ENCODE data around the gene SARDH. TPM values are rescaled to one million over a fixed set of nuclear protein-coding genes. Genes with fewer than 3 reads are reported as not detected.

The SARDH gene
- total and polyA plus RNA-seq, 8 donors: 8.9 to 43.3 (median 20.5) TPM

DNA sequence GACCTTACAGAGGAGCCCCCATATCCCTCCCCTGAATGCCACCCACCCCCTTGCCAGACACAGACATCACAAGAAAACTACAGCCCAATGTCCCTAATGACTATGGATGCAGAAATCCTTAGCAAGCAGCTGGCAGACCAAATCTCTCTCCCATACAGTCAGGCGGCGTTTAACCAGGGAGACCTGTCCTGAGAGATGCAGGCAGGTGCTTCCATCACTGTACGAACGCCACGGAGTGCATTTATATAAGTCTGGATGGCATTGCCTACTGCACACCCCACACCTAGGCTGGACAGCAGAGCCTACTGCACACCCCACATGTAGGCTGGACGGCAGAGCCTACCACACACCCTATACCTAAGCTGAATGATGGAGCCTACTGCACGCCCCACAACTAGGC, 34.4 kb upstream of the SARDH start:
- H3K9me3 ChIP-seq: no peaks in the 10 kb centered on the region

GRCh38 chr9:133771486-133772482, 33.6 kb upstream of the SARDH start:
- FAIRE-seq (no peak), DNase-seq (peak; percentile 10 to 80 (median 41)), ATAC-seq (no peak)
- H3K27ac ChIP-seq: peak overlapping the region in 2 of 4 donors; percentile 8 to 58
- H3K27me3 ChIP-seq: no peaks in the 10 kb centered on the region
- H3K4me1 ChIP-seq: no peaks in the 10 kb centered on the region
- 38 to 51% methylated on average over 26 of the region's 26 CpGs for whole genome bisulfite sequencing, 2 donors
- intact Hi-C loops (cut with DNase I): no loop called here
- H3K4me3 ChIP-seq: peak overlapping the region in 2 of 4 donors; percentile 33 to 48
- H3K36me3 ChIP-seq: peaks cover 3 to 41% (median 25%) of the 10 kb centered on the region in 3 donors
- H3K9me3 ChIP-seq: no peaks in the 10 kb centered on the region
- no peak for TF ChIP-seq CTCF (IDR thresholded peaks at IDR 0.05)

More for the DNA sequence above, 34.4 kb upstream of the SARDH start:
- 56 to 67% methylated on average over 6 to 7 of the region's 7 CpGs for WGBS, 2 donors
- ATAC-seq: no peak
- Histone ChIP-seq H3K4me3 (no peak overlapping the region), H3K27me3 (no peaks in the 10 kb centered on the region), H3K36me3 (peaks cover under 1 to 42% (median 29%) of the 10 kb centered on the region in 3 donors), H3K27ac (no peak overlapping the region), H3K4me1 (no peaks in the 10 kb centered on the region)
- DNase-seq: peak in 2 of 6 donors; percentile 17 to 41
- intact Hi-C loops (cut with DNase I): no loop called here
- TF ChIP-seq CTCF (IDR thresholded peaks at IDR 0.05): no peak
- FAIRE-seq: no peak

GRCh38 chr9:133770076-133770777, 32.1 kb upstream of the SARDH start:
- intact Hi-C loops (cut with DNase I): no loop called here
- H3K36me3 ChIP-seq: peaks cover 3 to 32% (median 15%) of the 10 kb centered on the region in 3 donors
- 40 to 48% methylated on average over 16 of the region's 16 CpGs for WGBS, 2 donors
- ATAC-seq (peak; percentile 39 to 50 (median 45)), FAIRE-seq (no peak), DNase-seq (peak; percentile 51 to 87 (median 63))
- H3K27ac ChIP-seq: peak overlapping the region; percentile 58 to 81 (median 72)
- TF ChIP-seq CTCF (IDR thresholded peaks at IDR 0.05): no peak
- no peaks in the 10 kb centered on the region for H3K27me3 ChIP-seq
- no peaks in the 10 kb centered on the region for H3K9me3 ChIP-seq
- no peaks in the 10 kb centered on the region for H3K4me1 ChIP-seq
- peak overlapping the region; percentile 0 to 48 (median 28) for H3K4me3 ChIP-seq

- ATAC-seq (peak; percentile 24 to 36 (median 32)), DNase-seq (peak in 3 of 6 donors; percentile 31 to 59 (median 48)), FAIRE-seq (no peak)
- Histone ChIP-seq H3K27me3 (no peaks in the 10 kb centered on the region), H3K4me1 (no peaks in the 10 kb centered on the region), H3K36me3 (peaks cover 3 to 26% (median 15%) of the 10 kb centered on the region in 3 donors), H3K4me3 (peak overlapping the region; percentile 0 to 48 (median 28)), H3K27ac (peak overlapping the region; percentile 58 to 81 (median 72)), H3K9me3 (no peaks in the 10 kb centered on the region)
- WGBS, 2 donors: 46 to 48% methylated on average over 16 to 17 of the region's 17 CpGs
- intact Hi-C loops (cut with DNase I): no loop called here
- TF ChIP-seq CTCF (IDR thresholded peaks at IDR 0.05): no peak
These were observed 31.4 kb upstream of the SARDH start for GRCh38 chr9:133769511-133770075.

Data from pancreas (tissue), 10 donors.